SHP77 (cell line): ENCODE data around the gene CELF6.
"Not testable (repeated sequence)": the region's sequence is repeated elsewhere in the genome, so short reads cannot be mapped to it uniquely, and the experiment has no call there.

Source experiments
- DNase-seq, 2 experiments: peaks; one replicate each; lab custom pipeline; 2025; lab: John Stamatoyannopoulos, UW

The CELF6 gene

GRCh38 chr15:72315706-72316370 is 4.1 kb downstream of the CELF6 start:
- DNase-seq, result peak; percentile 3 to 17

- no peak for DNase-seq
Observed at GRCh38 chr15:72313881-72314280, 6.1 kb downstream of the CELF6 start.

GRCh38 chr15:72313448-72313840 is 6.5 kb downstream of the CELF6 start:
- no peak for DNase-seq

GRCh38 chr15:72312605-72313447 is 7.1 kb downstream of the CELF6 start:
- DNase-seq, result peak; percentile 51 to 76

GRCh38 chr15:72307026-72307425 is 12.9 kb downstream of the CELF6 start:
- DNase-seq, result no peak

GRCh38 chr15:72306211-72306785 is 13.7 kb downstream of the CELF6 start:
- no peak for DNase-seq

- no peak for DNase-seq
Observed at GRCh38 chr15:72304596-72304995, 15.4 kb downstream of the CELF6 start.

- no peak for DNase-seq
Observed at GRCh38 chr15:72302955-72303354, 17.0 kb downstream of the CELF6 start.

- no peak for DNase-seq
Observed at GRCh38 chr15:72289597-72290325, 30.2 kb downstream of the CELF6 start.

- no peak for DNase-seq
Observed at GRCh38 chr15:72288796-72289596, 31.0 kb downstream of the CELF6 start.

- DNase-seq, result peak; percentile 1 to 6
Observed at GRCh38 chr15:72285927-72286516, 33.9 kb downstream of the CELF6 start.

- no peak for DNase-seq
Observed at GRCh38 chr15:72285402-72285801, 34.6 kb downstream of the CELF6 start.

- DNase-seq, result no peak
Observed at GRCh38 chr15:72284781-72285180, 35.2 kb downstream of the CELF6 start.

- no peak for DNase-seq
Observed at GRCh38 chr15:72281713-72282112, 38.2 kb downstream of the CELF6 start.

GRCh38 chr15:72280751-72281150 is 39.2 kb downstream of the CELF6 start:
- DNase-seq, result no peak

- DNase-seq, result no peak
Observed at GRCh38 chr15:72278737-72279136, 41.2 kb downstream of the CELF6 start.

- DNase-seq, result no peak
Observed at GRCh38 chr15:72276326-72276700, 43.6 kb downstream of the CELF6 start.

GRCh38 chr15:72275635-72276325 is 44.2 kb downstream of the CELF6 start:
- DNase-seq, result not testable (repeated sequence)

GRCh38 chr15:72272997-72273352 is 47.0 kb downstream of the CELF6 start:
- DNase-seq, result no peak

GRCh38 chr15:72272213-72272996 is 47.6 kb downstream of the CELF6 start, which contains the start of gene PARP6:
Gene PARP6, minus strand, starts transcription at chr15:72272554. Its CDS starts 5,077 bp downstream, at chr15:72267477.
- DNase-seq, result peak; percentile 94 to 96
